Activated CD4-positive, alpha-beta T cell treated with anti-CD3 and anti-CD28 coated beads for 36 hours (primary cell): ENCODE results near the gene GRIK1. TPM values are rescaled to one million over a fixed set of nuclear protein-coding genes. Genes with fewer than 3 reads are reported as not detected.

Experiments used
- total RNA-seq, 2 experiments: library from RNA; stranded (reverse); gene quantifications; one replicate each; pipeline ENCODE4 v1.2.3, GENCODE V29; 2021

GRIK1 gene
- total RNA-seq, 2 experiments from 2014 or later = not detected

Other genes starting within 250 kb of the GRIK1 start
- gene CLDN17, start 226.8 kb upstream of the GRIK1 start, total RNA-seq = not detected